ENCODE data around the gene B4GALT3. TPM values are rescaled to one million over a fixed set of nuclear protein-coding genes. Genes with fewer than 3 reads are reported as not detected.
A peak's percentile ranks its signal among the peaks of the same experiment; 100 is the strongest.

Gene B4GALT3
- total and polyA plus RNA-seq, 2 donors (not counting 1 experiment from before 2014, with no cell fraction given) = 17.8 to 18.7 TPM

- H3K36me3 ChIP-seq (ENCODE audit: control insufficient read depth, insufficient read depth, low read length) = peaks cover 20% of the 10 kb centered on the region
- no peak overlapping the region for H2AFZ ChIP-seq (ENCODE audit: low read length)
- no peak overlapping the region for H3K4me3 ChIP-seq (replicated peaks in 1 of 4; ENCODE audit: control extremely low read depth in 1 of 4, insufficient read depth in 1 of 4, low read depth in 3 of 4, low read length in 4 of 4)
- no peak overlapping the region for H3K4me2 ChIP-seq (ENCODE audit: extremely low read depth, insufficient read depth, low read length)
- H4K20me1 ChIP-seq (ENCODE audit: control insufficient read depth, extremely low read depth, insufficient read depth, low read length) = no peaks in the 10 kb centered on the region
- H3K79me2 ChIP-seq (ENCODE audit: control insufficient read depth, insufficient read depth, low read length) = peaks cover 17% of the 10 kb centered on the region
- no peak overlapping the region for H3K27ac ChIP-seq (ENCODE audit: insufficient read depth, low read length)
- no peak overlapping the region for H3K9ac ChIP-seq (ENCODE audit: insufficient read depth, low read length)
- no peak for DNase-seq (ENCODE audit: low read depth in 2 of 2)
- H3K27me3 ChIP-seq (ENCODE audit: control insufficient read depth, insufficient read depth, low read length) = no peaks in the 10 kb centered on the region
- H3K4me1 ChIP-seq (ENCODE audit: control insufficient read depth, extremely low read depth, insufficient read depth, low read length) = peaks cover 7% of the 10 kb centered on the region
- no peaks in the 10 kb centered on the region for H3K9me3 ChIP-seq (ENCODE audit: control insufficient read depth, insufficient read depth, low read depth, low read length)
- TF ChIP-seq EZH2 (IDR thresholded peaks at IDR 0.05; ENCODE audit: low read length, missing control alignments) (no peak), CTCF (conservative IDR thresholded peaks at IDR 0.05 in 1 of 2, IDR thresholded peaks at IDR 0.05 in 1 of 2; ENCODE audit: low read depth in 1 of 2, low read length in 2 of 2) (no peak)
Observed at GRCh38 chr1:161157867-161158266, 19.4 kb downstream of the B4GALT3 start.

- no peak for TF ChIP-seq EZH2 (IDR thresholded peaks at IDR 0.05; ENCODE audit: low read length, missing control alignments)
- no peak for TF ChIP-seq CTCF (conservative IDR thresholded peaks at IDR 0.05 in 1 of 2, IDR thresholded peaks at IDR 0.05 in 1 of 2; ENCODE audit: low read depth in 1 of 2, low read length in 2 of 2)
- H3K36me3 ChIP-seq (ENCODE audit: control insufficient read depth, insufficient read depth, low read length) = peaks cover 8% of the 10 kb centered on the region
- peak within 1 kb of the TSS; percentile 87 to 99 (median 96) for H3K4me3 ChIP-seq (replicated peaks in 1 of 4; ENCODE audit: control extremely low read depth in 1 of 4, insufficient read depth in 1 of 4, low read depth in 3 of 4, low read length in 4 of 4)
- no peaks in the 10 kb centered on the region for H3K4me1 ChIP-seq (ENCODE audit: control insufficient read depth, extremely low read depth, insufficient read depth, low read length)
- peak within 1 kb of the TSS; percentile 99 for H2AFZ ChIP-seq (ENCODE audit: low read length)
- H3K9me3 ChIP-seq (ENCODE audit: control insufficient read depth, insufficient read depth, low read depth, low read length) = no peaks in the 10 kb centered on the region
- H3K9ac ChIP-seq (ENCODE audit: insufficient read depth, low read length) = peak within 1 kb of the TSS; percentile 99
- peak within 1 kb of the TSS; percentile 83 for H3K4me2 ChIP-seq (ENCODE audit: extremely low read depth, insufficient read depth, low read length)
- peak within 1 kb of the TSS; percentile 100 for H3K27ac ChIP-seq (ENCODE audit: insufficient read depth, low read length)
- H4K20me1 ChIP-seq (ENCODE audit: control insufficient read depth, extremely low read depth, insufficient read depth, low read length) = no peaks in the 10 kb centered on the region
- no peaks in the 10 kb centered on the region for H3K27me3 ChIP-seq (ENCODE audit: control insufficient read depth, insufficient read depth, low read length)
- H3K79me2 ChIP-seq (ENCODE audit: control insufficient read depth, insufficient read depth, low read length) = peaks cover 1% of the 10 kb centered on the region
- DNase-seq (ENCODE audit: low read depth in 2 of 2) = peak; percentile 92 to 94
Observed at GRCh38 chr1:161153682-161154337, 23.5 kb downstream of the B4GALT3 start, which contains the start of gene UFC1. TSS of gene UFC1 (plus strand) at chr1:161153978. CDS start at chr1:161153998, 20 bp downstream.

- Histone ChIP-seq H4K20me1 (ENCODE audit: control insufficient read depth, extremely low read depth, insufficient read depth, low read length) (no peaks in the 10 kb centered on the region), H3K36me3 (ENCODE audit: control insufficient read depth, insufficient read depth, low read length) (peaks cover 8% of the 10 kb centered on the region), H3K4me2 (ENCODE audit: extremely low read depth, insufficient read depth, low read length) (peak overlapping the region; percentile 28), H3K9me3 (ENCODE audit: control insufficient read depth, insufficient read depth, low read depth, low read length) (no peaks in the 10 kb centered on the region), H3K4me3 (replicated peaks in 1 of 4; ENCODE audit: control extremely low read depth in 1 of 4, insufficient read depth in 1 of 4, low read depth in 3 of 4, low read length in 4 of 4) (peak overlapping the region; percentile 87 to 99 (median 96)), H2AFZ (ENCODE audit: low read length) (peak overlapping the region; percentile 40), H3K9ac (ENCODE audit: insufficient read depth, low read length) (no peak overlapping the region), H3K27ac (ENCODE audit: insufficient read depth, low read length) (peak overlapping the region; percentile 100), H3K27me3 (ENCODE audit: control insufficient read depth, insufficient read depth, low read length) (no peaks in the 10 kb centered on the region), H3K79me2 (ENCODE audit: control insufficient read depth, insufficient read depth, low read length) (peaks cover 1% of the 10 kb centered on the region), H3K4me1 (ENCODE audit: control insufficient read depth, extremely low read depth, insufficient read depth, low read length) (no peaks in the 10 kb centered on the region)
- DNase-seq (ENCODE audit: low read depth in 2 of 2) = no peak
- TF ChIP-seq EZH2 (IDR thresholded peaks at IDR 0.05; ENCODE audit: low read length, missing control alignments) (no peak), CTCF (conservative IDR thresholded peaks at IDR 0.05 in 1 of 2, IDR thresholded peaks at IDR 0.05 in 1 of 2; ENCODE audit: low read depth in 1 of 2, low read length in 2 of 2) (no peak)
Observed at GRCh38 chr1:161153176-161153575, 24.1 kb downstream of the B4GALT3 start.

Measured in fibroblast of lung (primary cell).